Measurements from ENCODE around the gene HIGD2A. TPM values are rescaled to one million over a fixed set of nuclear protein-coding genes. Genes with fewer than 3 reads are reported as not detected.
A peak's percentile ranks its signal among the peaks of the same experiment; 100 is the strongest.

Gene HIGD2A
- total and polyA plus RNA-seq, 9 of the 15 experiments (the other 6 are each of a cell fraction or from before 2014, with no cell fraction given) = 94.7 to 264 (median 163) TPM

- TF ChIP-seq ARID3A (IDR thresholded peaks at IDR 0.05; ENCODE audit: borderline replicate concordance, low read depth, low read length) (no peak), ZNF696 (CRISPR knock-in tag; conservative IDR thresholded peaks at IDR 0.05) (no peak), TEAD4 (IDR thresholded peaks at IDR 0.05; ENCODE audit: low read length) (peak; percentile 65), TEAD4 (CRISPR knock-in tag; IDR thresholded peaks at IDR 0.05; ENCODE audit: borderline replicate concordance) (no peak), BACH1 (tag; IDR thresholded peaks at IDR 0.05) (no peak), KAT2B (IDR thresholded peaks at IDR 0.05; ENCODE audit: low read depth, low read length) (no peak), ZNF586 (CRISPR knock-in tag; conservative IDR thresholded peaks at IDR 0.05) (no peak), HINFP (tag; conservative IDR thresholded peaks at IDR 0.05; ENCODE audit: low read depth) (no peak), EWSR1 (IDR thresholded peaks at IDR 0.05; ENCODE audit: borderline replicate concordance, low read depth, partially characterized antibody) (no peak), RCOR1 (IDR thresholded peaks at IDR 0.05; ENCODE audit: borderline replicate concordance in 1 of 2, low read depth in 2 of 2, low read length in 2 of 2) (peak in 1 of 2 experiments; percentile 55; a peak in 2 of 4 replicates), L3MBTL2 (IDR thresholded peaks at IDR 0.05) (peak; percentile 48; the same call in 1 of the 2 replicates), CEBPB (tag; IDR thresholded peaks at IDR 0.05) (peak; percentile 37; the same call in 1 of the 2 replicates), RBFOX2 (IDR thresholded peaks at IDR 0.05; ENCODE audit: low read depth, low read length) (no peak), PYGO2 (tag; IDR thresholded peaks at IDR 0.05) (no peak), DPF2 (IDR thresholded peaks at IDR 0.05) (peak; percentile 76), JUND (IDR thresholded peaks at IDR 0.05; ENCODE audit: borderline replicate concordance, low read depth, low read length) (peak; percentile 78; the same call in 1 of the 2 replicates), JUND (tag; IDR thresholded peaks at IDR 0.05; ENCODE audit: borderline replicate concordance, low read depth, low read length) (peak; percentile 69; the same call in 1 of the 3 replicates), CGGBP1 (CRISPR knock-in tag; IDR thresholded peaks at IDR 0.05) (no peak), SMC3 (conservative IDR thresholded peaks at IDR 0.05; ENCODE audit: insufficient read depth, low read depth, low read length) (no peak), ELK3 (CRISPR knock-in tag; IDR thresholded peaks at IDR 0.05) (no peak)
- TF ChIP-seq, protein P1, sequence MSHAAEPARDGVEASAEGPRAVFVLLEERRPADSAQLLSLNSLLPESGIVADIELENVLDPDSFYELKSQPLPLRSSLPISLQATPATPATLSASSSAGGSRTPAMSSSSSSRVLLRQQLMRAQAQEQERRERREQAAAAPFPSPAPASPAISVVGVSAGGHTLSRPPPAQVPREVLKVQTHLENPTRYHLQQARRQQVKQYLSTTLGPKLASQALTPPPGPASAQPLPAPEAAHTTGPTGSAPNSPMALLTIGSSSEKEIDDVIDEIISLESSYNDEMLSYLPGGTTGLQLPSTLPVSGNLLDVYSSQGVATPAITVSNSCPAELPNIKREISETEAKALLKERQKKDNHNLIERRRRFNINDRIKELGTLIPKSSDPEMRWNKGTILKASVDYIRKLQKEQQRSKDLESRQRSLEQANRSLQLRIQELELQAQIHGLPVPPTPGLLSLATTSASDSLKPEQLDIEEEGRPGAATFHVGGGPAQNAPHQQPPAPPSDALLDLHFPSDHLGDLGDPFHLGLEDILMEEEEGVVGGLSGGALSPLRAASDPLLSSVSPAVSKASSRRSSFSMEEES (CRISPR knock-in tag; IDR thresholded peaks at IDR 0.05) = no peak
These were observed 50.6 kb downstream of the HIGD2A start (continued) for GRCh38 chr5:176438959-176439757.
